GM23248 (cell line): ENCODE measurements around the gene HPDL.

Source experiments
- EZH2 ChIP-seq: fragments of 200-600 bp; sonication (generic); IDR thresholded peaks from 2 replicates; pipeline ENCODE4 v1.6.1; 2018; ENCODE audit warnings: antibody characterized with exemption, mild to moderate bottlenecking; ENCODE audit not compliant: insufficient read depth, poor library complexity, severe bottlenecking
- EZH2phosphoT487 ChIP-seq: fragments of 200-600 bp; sonication (generic); IDR thresholded peaks from 2 replicates; pipeline ENCODE4 v1.6.1; 2018; ENCODE audit warnings: antibody characterized with exemption, moderate library complexity, mild to moderate bottlenecking, low read depth; ENCODE audit not compliant: insufficient read depth

DNA sequence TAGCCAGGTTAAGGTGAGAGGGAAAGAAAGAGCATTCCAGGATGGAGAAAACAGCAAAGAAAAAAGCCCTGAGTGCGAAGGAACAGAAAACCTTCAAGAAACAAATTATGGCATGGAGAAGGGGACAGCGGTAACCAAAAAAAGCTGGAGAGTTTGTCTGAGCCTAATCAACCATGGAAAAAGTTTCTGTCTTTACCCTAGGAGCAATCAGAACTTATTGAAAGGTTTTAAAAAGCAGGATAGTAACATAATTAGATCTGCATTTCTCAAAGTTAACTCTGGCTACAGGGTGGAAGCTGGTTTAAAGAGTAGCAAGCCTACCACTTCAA, 26.1 kb upstream of the HPDL start:
- TF ChIP-seq EZH2phosphoT487 (no peak), EZH2 (no peak)
